ENCODE measurements around the gene COG5.

COG5 gene

GRCh38 chr7:107312418-107312817 is 251.3 kb downstream of the COG5 start:
- DNase-seq (ENCODE audit: low read depth), result no peak
- H3K4me3 ChIP-seq (ENCODE audit: low read depth, low read length), result no peak overlapping the region

GRCh38 chr7:107309296-107309695 is 254.4 kb downstream of the COG5 start:
- no peak for DNase-seq (ENCODE audit: low read depth)
- no peak overlapping the region for H3K4me3 ChIP-seq (ENCODE audit: low read depth, low read length)

- H3K4me3 ChIP-seq (ENCODE audit: low read depth, low read length), result no peak overlapping the region
Measured at GRCh38 chr7:107304636-107305035, 259.1 kb downstream of the COG5 start.

GRCh38 chr7:107304063-107304462 is 259.7 kb downstream of the COG5 start:
- no peak for DNase-seq (ENCODE audit: low read depth)
- no peak overlapping the region for H3K4me3 ChIP-seq (ENCODE audit: low read depth, low read length)

More at GRCh38 chr7:107304636-107305035, 259.1 kb downstream of the COG5 start:
- DNase-seq (ENCODE audit: low read depth), result no peak

- no peak overlapping the region for H3K4me3 ChIP-seq (ENCODE audit: low read depth, low read length)
- DNase-seq (ENCODE audit: low read depth), result no peak
Measured at GRCh38 chr7:107302250-107302847, 261.4 kb downstream of the COG5 start.

- H3K4me3 ChIP-seq (ENCODE audit: low read depth, low read length), result no peak overlapping the region
- DNase-seq (ENCODE audit: low read depth), result no peak
Measured at GRCh38 chr7:107294182-107294581, 269.5 kb downstream of the COG5 start.

- no peak for DNase-seq (ENCODE audit: low read depth)
- no peak overlapping the region for H3K4me3 ChIP-seq (ENCODE audit: low read depth, low read length)
Measured at GRCh38 chr7:107292591-107292990, 271.1 kb downstream of the COG5 start.

- DNase-seq (ENCODE audit: low read depth), result no peak
Measured at GRCh38 chr7:107291434-107291833, 272.3 kb downstream of the COG5 start.

GRCh38 chr7:107286751-107287621 is 276.7 kb downstream of the COG5 start:
- DNase-seq (ENCODE audit: low read depth), result no peak
- no peak overlapping the region for H3K4me3 ChIP-seq (ENCODE audit: low read depth, low read length)

More at GRCh38 chr7:107291434-107291833, 272.3 kb downstream of the COG5 start:
- H3K4me3 ChIP-seq (ENCODE audit: low read depth, low read length), result no peak overlapping the region

- no peak overlapping the region for H3K4me3 ChIP-seq (ENCODE audit: low read depth, low read length)
- DNase-seq (ENCODE audit: low read depth), result no peak
Measured at GRCh38 chr7:107284911-107285479, 278.7 kb downstream of the COG5 start.

- H3K4me3 ChIP-seq (ENCODE audit: low read depth, low read length), result no peak overlapping the region
- peak; percentile 17 for DNase-seq (ENCODE audit: low read depth)
Measured at GRCh38 chr7:107277331-107277730, 286.4 kb downstream of the COG5 start.

- no peak for DNase-seq (ENCODE audit: low read depth)
- H3K4me3 ChIP-seq (ENCODE audit: low read depth, low read length), result no peak overlapping the region
Measured at GRCh38 chr7:107276220-107276827, 287.4 kb downstream of the COG5 start.

- H3K4me3 ChIP-seq (ENCODE audit: low read depth, low read length), result no peak overlapping the region
- no peak for DNase-seq (ENCODE audit: low read depth)
Measured at GRCh38 chr7:107274506-107274905, 289.2 kb downstream of the COG5 start.

GRCh38 chr7:107269790-107270189 is 293.9 kb downstream of the COG5 start:
- DNase-seq (ENCODE audit: low read depth), result no peak

GRCh38 chr7:107268594-107268993 is 295.1 kb downstream of the COG5 start:
- DNase-seq (ENCODE audit: low read depth), result no peak
- H3K4me3 ChIP-seq (ENCODE audit: low read depth, low read length), result no peak overlapping the region

More at GRCh38 chr7:107269790-107270189, 293.9 kb downstream of the COG5 start:
- no peak overlapping the region for H3K4me3 ChIP-seq (ENCODE audit: low read depth, low read length)

GRCh38 chr7:107267138-107267537 is 296.6 kb downstream of the COG5 start:
- H3K4me3 ChIP-seq (ENCODE audit: low read depth, low read length), result no peak overlapping the region
- DNase-seq (ENCODE audit: low read depth), result no peak

GRCh38 chr7:107264723-107265122 is 299.0 kb downstream of the COG5 start:
- no peak for DNase-seq (ENCODE audit: low read depth)

GRCh38 chr7:107262857-107263256 is 300.9 kb downstream of the COG5 start:
- H3K4me3 ChIP-seq (ENCODE audit: low read depth, low read length), result no peak overlapping the region
- no peak for DNase-seq (ENCODE audit: low read depth)

More at GRCh38 chr7:107264723-107265122, 299.0 kb downstream of the COG5 start:
- no peak overlapping the region for H3K4me3 ChIP-seq (ENCODE audit: low read depth, low read length)

- H3K4me3 ChIP-seq (ENCODE audit: low read depth, low read length), result no peak overlapping the region
Measured at GRCh38 chr7:107258737-107259136, 305.0 kb downstream of the COG5 start.

GRCh38 chr7:107255602-107256001 is 308.1 kb downstream of the COG5 start:
- DNase-seq (ENCODE audit: low read depth), result no peak
- no peak overlapping the region for H3K4me3 ChIP-seq (ENCODE audit: low read depth, low read length)

More at GRCh38 chr7:107258737-107259136, 305.0 kb downstream of the COG5 start:
- DNase-seq (ENCODE audit: low read depth), result no peak

All from skeletal muscle cell (primary cell).